DOHH2 (cell line): ENCODE measurements around the gene SDCCAG8.

Source experiments
- H3F3A ChIP-seq: fragments of 200-600 bp; sonication (generic), shearing (Covaris generic); 2 replicates; pipeline ENCODE4 v1.6.0; 2016; ENCODE audit warnings: antibody characterized with exemption, mild to moderate bottlenecking; ENCODE audit not compliant: control insufficient read depth, insufficient read depth
- H3K27ac ChIP-seq: fragments of 200-600 bp; sonication (generic); 2 replicates; pipeline ENCODE4 v1.5.1; 2014; ENCODE audit warnings: low read depth, mild to moderate bottlenecking, low read length, moderate library complexity
- H3K27me3 ChIP-seq: fragments of 200-600 bp; sonication (generic); 2 replicates; pipeline ENCODE4 v1.6.1; 2014; ENCODE audit warnings: mild to moderate bottlenecking, low read length, mixed read lengths; ENCODE audit not compliant: control insufficient read depth
- H3K36me3 ChIP-seq: fragments of 200-600 bp; sonication (generic); 2 replicates; pipeline ENCODE4 v1.6.1; 2014; ENCODE audit warnings: mild to moderate bottlenecking, low read length, moderate library complexity, mixed read lengths; ENCODE audit not compliant: control insufficient read depth
- H3K4me1 ChIP-seq: fragments of 200-600 bp; sonication (generic); 2 replicates; pipeline ENCODE4 v1.6.1; 2014; ENCODE audit warnings: mild to moderate bottlenecking, low read length, mixed read lengths; ENCODE audit not compliant: control insufficient read depth
- H3K4me2 ChIP-seq: fragments of 200-600 bp; sonication (generic); 2 replicates; pipeline ENCODE4 v1.6.0; 2014; ENCODE audit warnings: mild to moderate bottlenecking, low read length, moderate library complexity
- H3K4me3 ChIP-seq: fragments of 200-600 bp; sonication (generic); 2 replicates; pipeline ENCODE4 v1.5.1; 2014; ENCODE audit warnings: mild to moderate bottlenecking, low read length, mixed read lengths
- H3K79me2 ChIP-seq: fragments of 200-600 bp; sonication (generic); 2 replicates; pipeline ENCODE4 v1.6.1; 2014; ENCODE audit warnings: mild to moderate bottlenecking, low read length, mixed read lengths; ENCODE audit not compliant: control insufficient read depth
- H3K9me2 ChIP-seq: fragments of 200-600 bp; sonication (generic); replicated peaks from 2 replicates; pipeline ENCODE4 v1.6.1; 2014; ENCODE audit warnings: mild to moderate bottlenecking, low read length, mixed read lengths; ENCODE audit not compliant: control insufficient read depth
- H3K9me3 ChIP-seq: fragments of 200-600 bp; sonication (generic); 2 replicates; pipeline ENCODE4 v1.6.1; 2014; ENCODE audit warnings: antibody characterized with exemption, low read length, mixed read lengths; ENCODE audit not compliant: control insufficient read depth, insufficient read depth
- H4K20me1 ChIP-seq: fragments of 200-600 bp; sonication (generic); 2 replicates; pipeline ENCODE4 v1.6.0; 2014; ENCODE audit warnings: low read depth, mild to moderate bottlenecking, antibody characterized with exemption, low read length, moderate library complexity; ENCODE audit not compliant: control insufficient read depth, insufficient read depth
- CTCF ChIP-seq: fragments of 200-600 bp; sonication (generic); IDR thresholded peaks from one replicate; pipeline ENCODE4 v1.5.1; 2014; ENCODE audit warnings: antibody characterized with exemption, mild to moderate bottlenecking, low read depth, low read length; ENCODE audit not compliant: poor library complexity, severe bottlenecking
- EZH2phosphoT487 ChIP-seq: fragments of 200-600 bp; sonication (generic); IDR thresholded peaks from 2 replicates; pipeline ENCODE4 v1.6.1; 2017; ENCODE audit warnings: borderline replicate concordance, mild to moderate bottlenecking, antibody characterized with exemption, low read length, moderate library complexity, mixed read lengths

Gene SDCCAG8

DNA sequence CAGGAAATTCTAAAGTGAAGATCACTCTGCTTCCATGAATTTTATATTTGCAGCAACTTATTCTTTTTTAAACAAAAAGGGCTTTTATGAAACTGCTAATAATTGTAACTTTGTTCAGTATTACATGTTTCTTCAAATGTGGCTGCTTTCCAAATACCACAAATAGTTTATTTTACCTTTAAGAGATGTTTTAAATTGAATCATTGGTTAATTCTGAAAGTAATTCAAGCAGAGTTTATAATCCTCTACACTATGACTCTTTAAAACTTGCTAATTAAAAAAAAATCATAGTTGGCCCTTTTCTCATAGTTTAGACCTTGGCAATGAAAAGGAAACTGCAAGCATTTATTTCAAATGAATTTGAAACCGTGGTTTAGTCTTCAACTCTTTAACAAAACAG, 59.6 kb downstream of the SDCCAG8 start:
- H4K20me1 ChIP-seq: no peaks in the 10 kb centered on the region
- H3K27me3 ChIP-seq: no peaks in the 10 kb centered on the region
- no peak overlapping the region for H3K4me3 ChIP-seq
- no peaks in the 10 kb centered on the region for H3K9me3 ChIP-seq
- peaks cover 9% of the 10 kb centered on the region for H3K4me1 ChIP-seq
- no peaks in the 10 kb centered on the region for H3F3A ChIP-seq
- no peaks in the 10 kb centered on the region for H3K9me2 ChIP-seq
- no peaks in the 10 kb centered on the region for H3K79me2 ChIP-seq
- TF ChIP-seq EZH2phosphoT487: no peak
- TF ChIP-seq CTCF: no peak
- no peak overlapping the region for H3K27ac ChIP-seq
- H3K4me2 ChIP-seq: no peak overlapping the region
- H3K36me3 ChIP-seq: no peaks in the 10 kb centered on the region; the same call in 1 of the 2 replicates

GRCh38 chr1:243315893-243316292, 60.1 kb downstream of the SDCCAG8 start:
- no peak overlapping the region for H3K4me2 ChIP-seq

DNA sequence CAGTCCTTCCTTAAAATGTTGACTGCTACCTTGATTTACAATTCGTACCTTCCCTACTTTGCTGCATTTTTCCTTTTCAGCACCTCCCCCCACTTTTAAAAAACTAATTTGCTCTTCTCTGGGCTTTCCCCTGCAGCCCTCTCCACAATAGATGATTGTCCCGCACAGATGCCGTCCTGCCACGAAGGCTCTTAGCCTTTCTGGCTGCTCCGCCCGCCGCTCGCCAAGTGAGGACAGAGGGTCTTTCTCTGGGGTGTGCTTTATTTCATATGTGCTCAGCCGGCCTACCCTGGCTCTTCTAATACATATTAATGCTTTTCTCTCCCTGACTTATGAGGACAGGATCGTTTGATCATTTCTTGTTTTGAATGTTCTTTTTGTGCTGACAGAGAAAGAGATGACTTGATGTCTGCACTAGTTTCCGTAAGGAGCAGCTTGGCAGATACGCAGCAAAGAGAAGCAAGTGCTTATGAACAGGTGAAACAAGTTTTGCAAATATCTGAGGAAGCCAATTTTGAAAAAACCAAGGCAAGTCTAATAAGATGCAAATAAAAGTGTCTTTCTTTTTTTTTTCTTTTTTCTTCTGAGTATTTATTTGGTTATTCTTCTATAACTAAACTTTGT, 60.6 kb downstream of the SDCCAG8 start:
- no peaks in the 10 kb centered on the region for H3K27me3 ChIP-seq
- no peak for TF ChIP-seq CTCF
- TF ChIP-seq EZH2phosphoT487: no peak
- no peaks in the 10 kb centered on the region for H3K9me2 ChIP-seq
- H3K79me2 ChIP-seq: no peaks in the 10 kb centered on the region
- no peaks in the 10 kb centered on the region for H3K9me3 ChIP-seq
- H4K20me1 ChIP-seq: no peaks in the 10 kb centered on the region
- no peak overlapping the region for H3K4me2 ChIP-seq
- no peaks in the 10 kb centered on the region; the same call in 1 of the 2 replicates for H3K36me3 ChIP-seq
- no peaks in the 10 kb centered on the region for H3F3A ChIP-seq
- H3K4me1 ChIP-seq: peaks cover 9% of the 10 kb centered on the region
- H3K4me3 ChIP-seq: no peak overlapping the region
- no peak overlapping the region for H3K27ac ChIP-seq

More at GRCh38 chr1:243315893-243316292, 60.1 kb downstream of the SDCCAG8 start:
- H3K4me1 ChIP-seq: peaks cover 9% of the 10 kb centered on the region
- no peaks in the 10 kb centered on the region; the same call in 1 of the 2 replicates for H3K36me3 ChIP-seq
- H3K79me2 ChIP-seq: no peaks in the 10 kb centered on the region
- no peaks in the 10 kb centered on the region for H3F3A ChIP-seq
- H4K20me1 ChIP-seq: no peaks in the 10 kb centered on the region
- H3K4me3 ChIP-seq: no peak overlapping the region
- no peaks in the 10 kb centered on the region for H3K9me3 ChIP-seq
- no peaks in the 10 kb centered on the region for H3K27me3 ChIP-seq
- H3K27ac ChIP-seq: no peak overlapping the region
- TF ChIP-seq EZH2phosphoT487: no peak
- no peak for TF ChIP-seq CTCF
- H3K9me2 ChIP-seq: no peaks in the 10 kb centered on the region
